SK-N-SH (cell line): ENCODE results near the gene PNKD. TPM values are rescaled to one million over a fixed set of nuclear protein-coding genes. Genes with fewer than 3 reads are reported as not detected.

Source experiments
- CTCF ChIA-PET: fragments of 300-600, 350-600 bp; formaldehyde crosslinking; extraction: SDS; loops from one replicate; lab custom pipeline; 2021; lab: Yijun Ruan, JAX
- POLR2A ChIA-PET: fragments of 350-600 bp; sonication (Branson Sonifier 250); formaldehyde crosslinking; extraction: SDS; loops from one replicate; lab custom pipeline; 2020; ENCODE audit warnings: antibody characterized with exemption, inconsistent platforms; lab: Yijun Ruan, JAX
- DNase-seq: peaks from one replicate; pipeline ENCODE4 v3.0.0; 2012
- H2AFZ ChIP-seq: fragments of 200-600 bp; sonication (generic); 2 replicates; pipeline ENCODE4 v1.8.1; 2016; ENCODE audit warnings: antibody characterized with exemption, mild to moderate bottlenecking, low read depth
- H3F3A ChIP-seq: fragments of 200-600 bp; sonication (generic); replicated peaks from 2 replicates; pipeline ENCODE3; 2016; ENCODE audit warnings: antibody characterized with exemption, mild to moderate bottlenecking; ENCODE audit not compliant: insufficient read depth
- H3K27ac ChIP-seq, 2 experiments: fragments of 200-500 bp in 1 of 2; fragments of 200-600 bp in 1 of 2; sonication (Bioruptor generic) in 1 of 2; sonication (generic), shearing (Covaris generic) in 1 of 2; 2 replicates each; pipeline versions ENCODE4 v1.5.1 to v1.6.1; 2014 to 2016; ENCODE audit warnings: low read depth in 2 of 2, inconsistent platforms in 1 of 2, low read length in 1 of 2, mild to moderate bottlenecking in 1 of 2, mixed read lengths in 1 of 2
- H3K27me3 ChIP-seq: fragments of 200-600 bp; sonication (generic), shearing (Covaris generic); 2 replicates; pipeline ENCODE4 v1.6.1; 2016; ENCODE audit warnings: mixed run types; ENCODE audit not compliant: insufficient read depth
- H3K36me3 ChIP-seq, 2 experiments: fragments of 200-500 bp in 1 of 2; fragments of 200-600 bp in 1 of 2; sonication (Bioruptor generic) in 1 of 2; sonication (generic) in 1 of 2; replicated peaks in 1 of 2; 2 replicates each; pipeline versions ENCODE3 to v1.5.1; 2014 to 2016; ENCODE audit warnings: low read length in 1 of 2, mild to moderate bottlenecking in 1 of 2; ENCODE audit not compliant: insufficient read depth in 2 of 2, control insufficient read depth in 1 of 2
- H3K4me1 ChIP-seq, 2 experiments: fragments of 200-500 bp in 1 of 2; fragments of 200-600 bp in 1 of 2; sonication (Bioruptor generic) in 1 of 2; sonication (generic), shearing (Covaris generic) in 1 of 2; 2 replicates each; pipeline versions ENCODE4 v1.5.1 to v1.6.1; 2014 to 2016; ENCODE audit warnings: low read depth in 1 of 2, low read length in 1 of 2, mixed run types in 1 of 2; ENCODE audit not compliant: insufficient read depth in 2 of 2, control insufficient read depth in 1 of 2
- H3K4me2 ChIP-seq: fragments of 200-600 bp; sonication (generic), shearing (Covaris generic); 2 replicates; pipeline ENCODE4 v1.6.1; 2017; ENCODE audit warnings: mixed run types
- H3K4me3 ChIP-seq, 2 experiments: fragments of 200-500 bp in 1 of 2; fragments of 200-600 bp in 1 of 2; sonication (Bioruptor generic) in 1 of 2; sonication (generic), shearing (Covaris generic) in 1 of 2; 2 replicates each; pipeline versions ENCODE4 v1.5.1 to v1.8.1; 2014 to 2016; ENCODE audit warnings: low read depth in 2 of 2, inconsistent platforms in 1 of 2, low read length in 1 of 2, mild to moderate bottlenecking in 1 of 2, mixed read lengths in 1 of 2, moderate library complexity in 1 of 2
- H3K79me2 ChIP-seq: fragments of 200-600 bp; sonication (generic); 2 replicates; pipeline ENCODE4 v1.8.1; 2017; ENCODE audit warnings: mild to moderate bottlenecking; ENCODE audit not compliant: insufficient read depth
- H3K9ac ChIP-seq: fragments of 200-600 bp; sonication (generic); 2 replicates; pipeline ENCODE4 v1.6.1; 2017; ENCODE audit warnings: mixed run types
- H3K9me2 ChIP-seq: fragments of 200-600 bp; sonication (generic); 2 replicates; pipeline ENCODE4 v1.6.1; 2017; ENCODE audit warnings: mixed run types
- H3K9me3 ChIP-seq: fragments of 200-600 bp; sonication (generic); 2 replicates; pipeline ENCODE4 v1.6.1; 2017; ENCODE audit warnings: mixed run types, mild to moderate bottlenecking, moderate library complexity
- H4K20me1 ChIP-seq: fragments of 200-600 bp; sonication (generic); 2 replicates; pipeline ENCODE4 v1.6.1; 2017; ENCODE audit warnings: mild to moderate bottlenecking, mixed run types; ENCODE audit not compliant: insufficient read depth
- CHD2 ChIP-seq: fragments of 150-350 bp; IDR thresholded peaks from 2 replicates; pipeline ENCODE4 v1.6.1; 2018; ENCODE audit warnings: low read length; ENCODE audit not compliant: partially characterized antibody
- EP300 ChIP-seq, 2 experiments: IDR thresholded peaks; 2 replicates each; pipeline versions ENCODE4 v1.4.0 to v1.6.1; 2012; ENCODE audit warnings: borderline replicate concordance in 1 of 2, low read depth in 1 of 2, low read length in 1 of 2
- FOXJ3 ChIP-seq: sonication (generic); formaldehyde crosslinking; IDR thresholded peaks from 2 replicates; pipeline ENCODE4 v1.5.1; 2020; ENCODE audit warnings: mild to moderate bottlenecking, missing genetic modification reagents
- FOXM1 ChIP-seq: IDR thresholded peaks from 2 replicates; pipeline ENCODE4 v1.4.0; 2012; ENCODE audit warnings: low read depth, mild to moderate bottlenecking
- GABPA ChIP-seq: IDR thresholded peaks from 2 replicates; pipeline ENCODE4 v1.4.0; 2012; ENCODE audit warnings: low read depth, mild to moderate bottlenecking
- MXI1 ChIP-seq: IDR thresholded peaks from 2 replicates; pipeline ENCODE4 v1.6.1; 2012; ENCODE audit warnings: mild to moderate bottlenecking, low read depth, low read length, improper control_type of control experiment
- NRF1 ChIP-seq: IDR thresholded peaks from 2 replicates; pipeline ENCODE4 v1.6.1; 2012; ENCODE audit warnings: low read depth, mild to moderate bottlenecking, low read length
- RAD21 ChIP-seq: IDR thresholded peaks from 2 replicates; pipeline ENCODE4 v1.6.1; 2012; ENCODE audit warnings: mild to moderate bottlenecking, low read length
- RCOR1 ChIP-seq: fragments of 150-350 bp; IDR thresholded peaks from 2 replicates; pipeline ENCODE4 v1.6.1; 2017; ENCODE audit warnings: antibody characterized with exemption, low read length
- RFX5 ChIP-seq: IDR thresholded peaks from 2 replicates; pipeline ENCODE4 v1.6.1; 2012; ENCODE audit warnings: mild to moderate bottlenecking, improper control_type of control experiment, low read length
- TCF12 ChIP-seq: IDR thresholded peaks from 2 replicates; pipeline ENCODE4 v1.4.0; 2012
- YY1 ChIP-seq: IDR thresholded peaks from 2 replicates; pipeline ENCODE4 v1.4.0; 2012; ENCODE audit warnings: low read depth, mild to moderate bottlenecking
- WGBS: methylation state at CpG from one replicate; pipeline ENCODE4 v1.1.6; 2017; ENCODE audit warnings: low lambda C conversion rate; 5-methylcytosine and 5-hydroxymethylcytosine counted together
- polyA plus RNA-seq, 3 experiments: library from polyadenylated mRNA; depleted of rRNA; stranded (reverse); fragments of >200 nt; gene quantifications; 2 replicates each; pipeline ENCODE4 v1.2.3, GENCODE V29; 2012
- TF ChIP-seq, protein P1 (sequence below): IDR thresholded peaks from 2 replicates; pipeline ENCODE4 v1.4.0; 2012; ENCODE audit warnings: low read depth
- TF ChIP-seq, protein P2 (sequence below): IDR thresholded peaks from 2 replicates; pipeline ENCODE4 v1.6.1; 2012; ENCODE audit warnings: mild to moderate bottlenecking, low read depth, low read length, moderate library complexity
- TF ChIP-seq, protein P3 (sequence below): fragments of 150-350 bp; IDR thresholded peaks from 2 replicates; pipeline ENCODE4 v1.6.1; 2016; ENCODE audit warnings: mild to moderate bottlenecking, low read depth, low read length

Gene PNKD
- polyA plus RNA-seq, 1 of the 3 experiments (the other 2 are of a cell fraction), result 101 TPM

DNA sequence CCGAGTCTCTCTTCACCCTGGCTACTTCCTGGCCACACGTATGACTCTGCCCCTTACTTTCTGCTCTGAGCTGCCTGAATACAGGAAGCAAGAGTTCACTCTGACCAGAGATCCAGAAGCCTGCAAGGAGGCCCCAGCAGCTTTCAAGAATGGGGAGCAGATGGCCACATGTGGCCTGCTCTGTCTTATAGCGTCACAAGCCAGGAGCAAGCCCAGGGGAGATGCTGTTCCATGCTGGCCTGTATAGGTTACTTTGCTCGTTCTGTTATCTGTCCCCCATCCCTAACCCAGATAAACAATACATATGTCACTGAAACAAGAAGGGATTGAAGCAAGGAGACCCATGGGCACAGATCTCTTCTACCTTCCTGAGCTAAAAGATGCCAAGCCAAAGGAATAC, 4.3 kb downstream of the PNKD start:
- Histone ChIP-seq H2AFZ (no peak overlapping the region), H3K9ac (no peak overlapping the region), H3K4me1 (peaks cover 14 to 15% of the 10 kb centered on the region in 2 experiments; a peak in 1 of 4 replicates), H3K4me3 (no peak overlapping the region), H3K9me2 (no peaks in the 10 kb centered on the region), H3K27me3 (no peaks in the 10 kb centered on the region), H4K20me1 (no peaks in the 10 kb centered on the region), H3K27ac (no peak overlapping the region), H3K36me3 (peaks cover 17 to 32% of the 10 kb centered on the region in 2 experiments), H3K9me3 (no peaks in the 10 kb centered on the region), H3F3A (no peaks in the 10 kb centered on the region), H3K4me2 (no peak overlapping the region), H3K79me2 (peaks cover 22% of the 10 kb centered on the region)
- WGBS, result 82% methylated on average over 4 of the region's 4 CpGs
- no peak for DNase-seq
- TF ChIP-seq FOXM1, result no peak
- TF ChIP-seq GABPA, result no peak
- TF ChIP-seq RCOR1, result no peak
- TF ChIP-seq, protein P1, sequence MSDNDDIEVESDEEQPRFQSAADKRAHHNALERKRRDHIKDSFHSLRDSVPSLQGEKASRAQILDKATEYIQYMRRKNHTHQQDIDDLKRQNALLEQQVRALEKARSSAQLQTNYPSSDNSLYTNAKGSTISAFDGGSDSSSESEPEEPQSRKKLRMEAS, result no peak
- TF ChIP-seq RAD21, result no peak
- no peak for TF ChIP-seq TCF12
- CTCF ChIA-PET, result interaction anchor here (1.4 to 5.7 kb wide), 5 partner anchors 11 to 122 kb away, joined by 4 to 47 read pairs (median 9); partner anchors contain the start of gene CATIP
- POLR2A ChIA-PET, result interaction anchor here (0.9 kb wide), 1 partner anchor 87 kb away, joined by 3 read pairs; no protein-coding TSS in a partner anchor

DNA sequence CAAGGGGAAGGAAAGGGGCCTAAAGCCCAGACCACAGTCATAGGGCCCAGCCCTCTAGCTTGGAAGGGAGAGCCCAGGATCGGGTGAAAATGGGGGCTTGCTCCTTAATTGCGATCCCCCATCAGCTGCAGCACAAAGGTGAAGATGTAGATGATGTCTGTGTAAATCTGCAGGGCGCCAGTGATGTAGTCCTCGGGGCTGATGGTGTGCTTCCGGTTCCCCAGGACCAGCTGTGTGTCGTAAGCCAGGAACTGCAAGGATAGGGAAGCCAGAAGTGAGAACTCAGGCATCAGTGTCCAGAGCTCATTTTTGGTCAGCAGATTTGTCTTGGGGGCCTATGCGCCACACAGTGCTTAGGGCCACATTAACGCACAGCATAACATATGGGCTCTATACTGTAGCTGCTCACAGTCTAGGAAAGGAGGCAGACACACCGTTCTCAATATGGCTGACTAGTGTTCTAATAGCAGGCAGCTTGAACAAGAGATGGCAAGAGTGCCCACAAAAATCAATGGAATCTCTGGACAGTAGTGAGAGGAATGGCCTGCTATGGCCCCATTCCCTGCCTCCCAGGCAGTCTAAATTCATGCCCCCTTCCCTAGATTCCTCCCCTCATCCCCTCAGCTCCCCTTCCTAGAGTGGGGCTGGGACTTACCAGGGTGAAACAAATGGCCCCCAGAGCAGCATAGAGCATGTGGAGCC, 5.2 kb downstream of the PNKD start:
- Histone ChIP-seq H3K9me3 (no peaks in the 10 kb centered on the region), H3K4me1 (peaks cover 14 to 15% of the 10 kb centered on the region in 2 experiments; a peak in 1 of 4 replicates), H3K79me2 (peaks cover 19% of the 10 kb centered on the region), H2AFZ (no peak overlapping the region), H3F3A (no peaks in the 10 kb centered on the region), H3K27me3 (no peaks in the 10 kb centered on the region), H3K36me3 (peaks cover 17 to 32% of the 10 kb centered on the region in 2 experiments), H3K9ac (no peak overlapping the region), H4K20me1 (no peaks in the 10 kb centered on the region), H3K27ac (no peak overlapping the region), H3K4me3 (no peak overlapping the region), H3K9me2 (no peaks in the 10 kb centered on the region), H3K4me2 (no peak overlapping the region)
- no peak for DNase-seq
- ChIA-PET CTCF (interaction anchor here (1.4 to 5.7 kb wide), 6 partner anchors 10 to 373 kb away, joined by 4 to 47 read pairs (median 7); partner anchors contain the start of gene CATIP), POLR2A (interaction anchor here (0.9 to 1.1 kb wide), 2 partner anchors 10 to 86 kb away, joined by 3 read pairs; no protein-coding TSS in a partner anchor)
- WGBS, result 95% methylated on average over 9 of the region's 9 CpGs
- no peak for TF ChIP-seq RAD21
- no peak for TF ChIP-seq RFX5
- TF ChIP-seq GABPA, result no peak
- no peak for TF ChIP-seq RCOR1
- TF ChIP-seq, protein P2, sequence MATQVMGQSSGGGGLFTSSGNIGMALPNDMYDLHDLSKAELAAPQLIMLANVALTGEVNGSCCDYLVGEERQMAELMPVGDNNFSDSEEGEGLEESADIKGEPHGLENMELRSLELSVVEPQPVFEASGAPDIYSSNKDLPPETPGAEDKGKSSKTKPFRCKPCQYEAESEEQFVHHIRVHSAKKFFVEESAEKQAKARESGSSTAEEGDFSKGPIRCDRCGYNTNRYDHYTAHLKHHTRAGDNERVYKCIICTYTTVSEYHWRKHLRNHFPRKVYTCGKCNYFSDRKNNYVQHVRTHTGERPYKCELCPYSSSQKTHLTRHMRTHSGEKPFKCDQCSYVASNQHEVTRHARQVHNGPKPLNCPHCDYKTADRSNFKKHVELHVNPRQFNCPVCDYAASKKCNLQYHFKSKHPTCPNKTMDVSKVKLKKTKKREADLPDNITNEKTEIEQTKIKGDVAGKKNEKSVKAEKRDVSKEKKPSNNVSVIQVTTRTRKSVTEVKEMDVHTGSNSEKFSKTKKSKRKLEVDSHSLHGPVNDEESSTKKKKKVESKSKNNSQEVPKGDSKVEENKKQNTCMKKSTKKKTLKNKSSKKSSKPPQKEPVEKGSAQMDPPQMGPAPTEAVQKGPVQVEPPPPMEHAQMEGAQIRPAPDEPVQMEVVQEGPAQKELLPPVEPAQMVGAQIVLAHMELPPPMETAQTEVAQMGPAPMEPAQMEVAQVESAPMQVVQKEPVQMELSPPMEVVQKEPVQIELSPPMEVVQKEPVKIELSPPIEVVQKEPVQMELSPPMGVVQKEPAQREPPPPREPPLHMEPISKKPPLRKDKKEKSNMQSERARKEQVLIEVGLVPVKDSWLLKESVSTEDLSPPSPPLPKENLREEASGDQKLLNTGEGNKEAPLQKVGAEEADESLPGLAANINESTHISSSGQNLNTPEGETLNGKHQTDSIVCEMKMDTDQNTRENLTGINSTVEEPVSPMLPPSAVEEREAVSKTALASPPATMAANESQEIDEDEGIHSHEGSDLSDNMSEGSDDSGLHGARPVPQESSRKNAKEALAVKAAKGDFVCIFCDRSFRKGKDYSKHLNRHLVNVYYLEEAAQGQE, result no peak
- TF ChIP-seq CHD2, result no peak
- no peak for TF ChIP-seq MXI1
- no peak for TF ChIP-seq FOXJ3 (CRISPR knock-in tag)
- TF ChIP-seq, protein P3, sequence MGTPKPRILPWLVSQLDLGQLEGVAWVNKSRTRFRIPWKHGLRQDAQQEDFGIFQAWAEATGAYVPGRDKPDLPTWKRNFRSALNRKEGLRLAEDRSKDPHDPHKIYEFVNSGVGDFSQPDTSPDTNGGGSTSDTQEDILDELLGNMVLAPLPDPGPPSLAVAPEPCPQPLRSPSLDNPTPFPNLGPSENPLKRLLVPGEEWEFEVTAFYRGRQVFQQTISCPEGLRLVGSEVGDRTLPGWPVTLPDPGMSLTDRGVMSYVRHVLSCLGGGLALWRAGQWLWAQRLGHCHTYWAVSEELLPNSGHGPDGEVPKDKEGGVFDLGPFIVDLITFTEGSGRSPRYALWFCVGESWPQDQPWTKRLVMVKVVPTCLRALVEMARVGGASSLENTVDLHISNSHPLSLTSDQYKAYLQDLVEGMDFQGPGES, result no peak
- TF ChIP-seq NRF1, result no peak
- TF ChIP-seq EP300 (IDR thresholded peaks at IDR 0.05; ENCODE audit: borderline replicate concordance in 1 of 2, low read depth in 1 of 2, low read length in 1 of 2), result no peak
- TF ChIP-seq YY1, result no peak
